Activated CD4-positive, alpha-beta T cell treated with anti-CD3 and anti-CD28 coated beads for 36 hours (primary cell): Measurements from ENCODE around the gene PRPSAP1. TPM values are rescaled to one million over a fixed set of nuclear protein-coding genes. Genes with fewer than 3 reads are reported as not detected.
A peak's percentile ranks its signal among the peaks of the same experiment; 100 is the strongest.

Experiments
- ATAC-seq: fragments of 200-7000 bp; cut with Tn5 transposase; one replicate; pipeline ENCODE4 v1.10.0; 2021; ENCODE audit warnings: mild to moderate bottlenecking, moderate library complexity
- CTCF ChIA-PET: fragments of 350-600 bp; sonication (Branson Sonifier 250); formaldehyde crosslinking; loops from one replicate; lab custom pipeline; 2021; ENCODE audit warnings: antibody characterized with exemption; lab: Charles Lee
- POLR2A ChIA-PET: fragments of 350-600 bp; sonication (Branson Sonifier 250); formaldehyde crosslinking; loops from one replicate; lab custom pipeline; 2021; ENCODE audit warnings: antibody characterized with exemption, inconsistent platforms; lab: Charles Lee
- DNase-seq: peaks from one replicate; pipeline ENCODE4 v3.0.0-alpha.2; 2020
- H3K27ac Mint-ChIP-seq: one replicate; pipeline ENCODE4 v1.8.0; 2021; ENCODE audit warnings: mixed read lengths
- H3K27me3 Mint-ChIP-seq: one replicate; pipeline ENCODE4 v1.8.0; 2021; ENCODE audit warnings: mixed read lengths
- H3K36me3 Mint-ChIP-seq: one replicate; pipeline ENCODE4 v1.8.0; 2021; ENCODE audit warnings: low read depth, mixed read lengths
- H3K4me1 Mint-ChIP-seq: one replicate; pipeline ENCODE4 v1.8.0; 2021; ENCODE audit warnings: mixed read lengths
- H3K4me3 Mint-ChIP-seq: one replicate; pipeline ENCODE4 v1.8.0; 2021; ENCODE audit warnings: mild to moderate bottlenecking, moderate library complexity, mixed read lengths
- H3K9me3 Mint-ChIP-seq: one replicate; pipeline ENCODE4 v1.8.0; 2021; ENCODE audit warnings: low read depth, mixed read lengths
- intact Hi-C, 2 experiments: fragments of 100-400 bp; cut with DNase I in 1 of 2; cut with micrococcal nuclease in 1 of 2; formaldehyde crosslinking; loops; one replicate each; pipeline versions ENCODE4 v1.14.2 to v1.15.1; 2022 to 2024; cut with DNase I, micrococcal nuclease
- total RNA-seq, 2 experiments: library from RNA; stranded (reverse); gene quantifications; one replicate each; pipeline ENCODE4 v1.2.3, GENCODE V29; 2021

Gene PRPSAP1
- total RNA-seq, 2 experiments from 2014 or later, result 26.7 to 34.9 TPM

- peak overlapping the region; percentile 69 for H3K27ac Mint-ChIP-seq
- H3K4me3 Mint-ChIP-seq, result peak overlapping the region; percentile 85
- ChIA-PET POLR2A (interaction anchor here (0.6 kb wide), 1 partner anchor 1576 kb away, joined by 6 read pairs; the partner anchor contains the start of gene TNRC6C), CTCF (interaction anchor here (1.0 to 5.4 kb wide), 7 partner anchors 15 to 215 kb away, joined by 3 to 43 read pairs (median 4); partner anchors contain the start of genes PRPSAP1 and UBE2O)
- DNase-seq (peak; percentile 85), ATAC-seq (peak; percentile 57)
- H3K4me1 Mint-ChIP-seq, result peaks cover 12% of the 10 kb centered on the region
- no peaks in the 10 kb centered on the region for H3K36me3 Mint-ChIP-seq
- H3K27me3 Mint-ChIP-seq, result no peaks in the 10 kb centered on the region
- intact Hi-C loops, result loop anchor here (1.0 to 10.0 kb wide), 5 partner anchors 30 to 598 kb away; partner anchors contain the start of genes MXRA7 (in 1 of the 2), PRPSAP1 (in 1 of the 2), UNK (in 1 of the 2) and WBP2 (in 1 of the 2)
- no peaks in the 10 kb centered on the region for H3K9me3 Mint-ChIP-seq
Observed at GRCh38 chr17:76382803-76383545, 29.3 kb upstream of the PRPSAP1 start.

GRCh38 chr17:76382351-76382802 lies 28.7 kb upstream of the PRPSAP1 start:
- H3K27ac Mint-ChIP-seq, result peak overlapping the region; percentile 69
- ATAC-seq, result no peak
- intact Hi-C loops, result loop anchor here (5.0 to 10.0 kb wide), 3 partner anchors 330 to 598 kb away; partner anchors contain the start of genes MXRA7 (in 1 of the 2), UNK (in 1 of the 2) and WBP2 (in 1 of the 2)
- H3K36me3 Mint-ChIP-seq, result no peaks in the 10 kb centered on the region
- H3K4me3 Mint-ChIP-seq, result peak overlapping the region; percentile 85
- peak; percentile 67 for DNase-seq
- no peaks in the 10 kb centered on the region for H3K27me3 Mint-ChIP-seq
- CTCF ChIA-PET, result interaction anchor here (1.0 to 5.4 kb wide), 4 partner anchors 15 to 214 kb away, joined by 3 to 43 read pairs (median 4); partner anchors contain the start of gene PRPSAP1
- no peaks in the 10 kb centered on the region for H3K9me3 Mint-ChIP-seq
- POLR2A ChIA-PET, result interaction anchor here (0.6 kb wide), 1 partner anchor 1576 kb away, joined by 6 read pairs; the partner anchor contains the start of gene TNRC6C
- H3K4me1 Mint-ChIP-seq, result peaks cover 12% of the 10 kb centered on the region

- Mint-ChIP-seq H3K9me3 (no peaks in the 10 kb centered on the region), H3K4me3 (peak overlapping the region; percentile 85), H3K36me3 (no peaks in the 10 kb centered on the region), H3K27ac (no peak overlapping the region), H3K4me1 (peaks cover 12% of the 10 kb centered on the region), H3K27me3 (no peaks in the 10 kb centered on the region)
- ATAC-seq, result no peak
- ChIA-PET CTCF (interaction anchor here (1.0 to 5.4 kb wide), 4 partner anchors 16 to 214 kb away, joined by 3 to 43 read pairs (median 4); partner anchors contain the start of gene PRPSAP1), POLR2A (interaction anchor here (0.6 kb wide), 1 partner anchor 1577 kb away, joined by 6 read pairs; the partner anchor contains the start of gene TNRC6C)
- no peak for DNase-seq
- intact Hi-C loops, result loop anchor here (5.0 to 10.0 kb wide), 3 partner anchors 331 to 597 kb away; partner anchors contain the start of genes MXRA7 (in 1 of the 2), UNK (in 1 of the 2) and WBP2 (in 1 of the 2)
Observed at GRCh38 chr17:76381633-76382350, 28.1 kb upstream of the PRPSAP1 start.

- ChIA-PET POLR2A (no interaction called here), CTCF (interaction anchor here (0.7 to 2.3 kb wide), 5 partner anchors 18 to 437 kb away, joined by 3 to 12 read pairs (median 4); no protein-coding TSS in a partner anchor)
- intact Hi-C loops, result loop anchor here (5.0 to 10.0 kb wide), 3 partner anchors 332 to 595 kb away; partner anchors contain the start of genes MXRA7 (in 1 of the 2), UNK (in 1 of the 2) and WBP2 (in 1 of the 2)
- Mint-ChIP-seq H3K27me3 (no peaks in the 10 kb centered on the region), H3K4me1 (peaks cover 4% of the 10 kb centered on the region), H3K27ac (no peak overlapping the region), H3K4me3 (no peak overlapping the region), H3K36me3 (no peaks in the 10 kb centered on the region), H3K9me3 (no peaks in the 10 kb centered on the region)
- DNase-seq (no peak), ATAC-seq (no peak)
Observed at GRCh38 chr17:76379646-76380376, 26.1 kb upstream of the PRPSAP1 start.

- Mint-ChIP-seq H3K27me3 (no peaks in the 10 kb centered on the region), H3K27ac (no peak overlapping the region), H3K36me3 (no peaks in the 10 kb centered on the region), H3K4me3 (no peak overlapping the region), H3K9me3 (no peaks in the 10 kb centered on the region), H3K4me1 (peaks cover 4% of the 10 kb centered on the region)
- ATAC-seq (no peak), DNase-seq (no peak)
- intact Hi-C loops, result no loop called here
- ChIA-PET CTCF (interaction anchor here (1.0 to 2.3 kb wide), 2 partner anchors 19 to 26 kb away, joined by 3 to 12 read pairs; no protein-coding TSS in a partner anchor), POLR2A (no interaction called here)
Observed at GRCh38 chr17:76379275-76379641, 25.5 kb upstream of the PRPSAP1 start.

GRCh38 chr17:76378548-76379274 lies 25.0 kb upstream of the PRPSAP1 start:
- no peak for ATAC-seq
- no peak overlapping the region for H3K4me3 Mint-ChIP-seq
- DNase-seq, result no peak
- intact Hi-C loops, result no loop called here
- H3K27me3 Mint-ChIP-seq, result no peaks in the 10 kb centered on the region
- no peak overlapping the region for H3K27ac Mint-ChIP-seq
- H3K9me3 Mint-ChIP-seq, result no peaks in the 10 kb centered on the region
- ChIA-PET CTCF (interaction anchor here (0.5 to 1.0 kb wide), 2 partner anchors 26 to 375 kb away, joined by 3 read pairs; no protein-coding TSS in a partner anchor), POLR2A (no interaction called here)
- peaks cover 3% of the 10 kb centered on the region for H3K4me1 Mint-ChIP-seq
- H3K36me3 Mint-ChIP-seq, result no peaks in the 10 kb centered on the region

GRCh38 chr17:76376318-76377133 lies 22.8 kb upstream of the PRPSAP1 start:
- POLR2A ChIA-PET, result no interaction called here
- H3K36me3 Mint-ChIP-seq, result no peaks in the 10 kb centered on the region

GRCh38 chr17:76371656-76372628 lies 18.2 kb upstream of the PRPSAP1 start:
- H3K36me3 Mint-ChIP-seq, result no peaks in the 10 kb centered on the region
- ATAC-seq (peak; percentile 70), DNase-seq (no peak)
- H3K9me3 Mint-ChIP-seq, result no peaks in the 10 kb centered on the region
- H3K27me3 Mint-ChIP-seq, result no peaks in the 10 kb centered on the region
- POLR2A ChIA-PET, result interaction anchor here (1.0 kb wide), 1 partner anchor 13 kb away, joined by 3 read pairs; the partner anchor contains the start of gene SPHK1
- H3K4me1 Mint-ChIP-seq, result peaks cover 4% of the 10 kb centered on the region
- CTCF ChIA-PET, result no interaction called here
- no peak overlapping the region for H3K27ac Mint-ChIP-seq
- no peak overlapping the region for H3K4me3 Mint-ChIP-seq
- intact Hi-C loops, result no loop called here

More at GRCh38 chr17:76376318-76377133, 22.8 kb upstream of the PRPSAP1 start:
- DNase-seq, result no peak
- CTCF ChIA-PET, result interaction anchor here (1.0 to 1.3 kb wide), 4 partner anchors 9 to 89 kb away, joined by 3 to 6 read pairs (median 3); no protein-coding TSS in a partner anchor
- H3K27me3 Mint-ChIP-seq, result no peaks in the 10 kb centered on the region
- no peak overlapping the region for H3K4me3 Mint-ChIP-seq
- H3K27ac Mint-ChIP-seq, result no peak overlapping the region
- H3K4me1 Mint-ChIP-seq, result peaks cover 4% of the 10 kb centered on the region
- ATAC-seq, result no peak
- intact Hi-C loops, result no loop called here
- H3K9me3 Mint-ChIP-seq, result no peaks in the 10 kb centered on the region
